Posterior cingulate gyrus (tissue), 11 donors: ENCODE results near the gene LCLAT1.
"Not testable (repeated sequence)": the region's sequence is repeated elsewhere in the genome, so short reads cannot be mapped to it uniquely, and the experiment has no call there.

Experiments
- DNase-seq, 10 donors: peaks; one replicate each; pipeline versions ENCODE4 v3.0.0 to v3.0.0-alpha.2; 2020 to 2021; ENCODE audit warnings: mixed read lengths in 3 of 10
- intact Hi-C: fragments of 100-400 bp; cut with DNase I; formaldehyde crosslinking; loops from one replicate; pipeline ENCODE4 v1.15.1; 2023

The LCLAT1 gene

GRCh38 chr2:30512243-30512886 is 65.3 kb downstream of the LCLAT1 start:
- intact Hi-C loops = no loop called here
- no peak for DNase-seq

DNA sequence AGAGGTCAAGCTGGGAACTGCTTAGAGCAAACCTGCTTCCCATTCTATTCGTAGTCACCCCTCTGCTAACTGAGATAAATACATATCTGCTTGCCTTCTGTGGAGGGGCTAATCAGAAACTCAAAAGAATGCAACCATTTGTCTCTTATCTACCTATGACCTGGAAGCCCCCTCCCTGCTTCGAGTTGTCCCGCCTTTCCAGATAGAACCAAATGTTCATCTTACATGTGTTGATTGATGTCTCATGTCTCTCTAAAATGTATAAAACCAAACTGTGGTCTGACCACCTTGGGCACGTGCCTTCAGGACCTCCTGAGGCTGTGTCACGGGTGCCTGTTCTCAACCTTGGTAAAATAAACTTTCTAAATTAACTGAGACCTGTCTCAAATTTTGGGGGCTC is 66.6 kb downstream of the LCLAT1 start:
- intact Hi-C loops, DNase-seq: not testable (repeated sequence)

- no peak for DNase-seq
- intact Hi-C loops = no loop called here
Observed at GRCh38 chr2:30514134-30514847, 67.2 kb downstream of the LCLAT1 start.

- intact Hi-C loops = no loop called here
- no peak for DNase-seq
Observed at GRCh38 chr2:30514848-30515435, 67.9 kb downstream of the LCLAT1 start.

DNA sequence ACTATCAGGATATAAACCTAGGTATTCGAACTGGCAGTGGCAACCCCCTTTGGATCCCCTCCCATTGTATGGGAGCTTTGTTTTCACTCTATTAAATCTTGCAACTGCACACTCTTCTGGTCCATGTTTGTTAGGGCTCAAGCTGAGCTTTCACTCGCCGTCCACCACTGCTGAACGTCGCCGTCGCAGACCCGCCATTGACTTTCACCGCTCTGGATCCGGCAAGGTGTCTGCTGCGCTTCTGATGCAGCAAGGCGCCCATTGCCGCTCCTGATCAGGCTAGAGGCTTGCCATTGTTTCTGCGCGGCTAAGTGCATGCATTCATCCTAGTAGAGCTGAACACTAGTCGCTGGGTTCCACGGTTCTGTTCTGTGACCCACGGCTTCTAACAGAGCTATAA is 69.1 kb downstream of the LCLAT1 start:
- intact Hi-C loops = no loop called here
- peak in 1 of 10 donors; percentile 41 for DNase-seq

DNA sequence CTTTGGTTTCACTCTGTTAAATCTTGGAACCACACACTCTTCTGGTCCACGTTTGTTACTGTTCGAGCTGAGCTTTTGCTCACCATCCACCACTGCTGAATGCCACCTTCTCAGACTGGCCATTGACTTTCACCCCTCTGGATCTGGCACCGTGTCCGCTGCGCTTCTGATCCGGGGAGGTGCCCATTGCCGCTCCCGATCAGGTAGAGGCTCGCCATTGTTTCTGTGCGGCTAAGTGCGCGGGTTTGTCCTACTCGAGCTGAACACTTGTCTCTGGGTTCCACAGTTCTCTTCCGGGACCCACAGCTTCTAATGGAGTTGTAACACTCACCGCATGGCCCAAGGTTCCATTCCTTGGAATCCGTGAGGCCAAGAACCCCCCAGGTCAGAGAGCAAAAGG is 72.8 kb downstream of the LCLAT1 start:
- no peak for DNase-seq
- intact Hi-C loops = no loop called here

- no peak for DNase-seq
- intact Hi-C loops = no loop called here
Observed at GRCh38 chr2:30522421-30522820, 75.4 kb downstream of the LCLAT1 start.

- intact Hi-C loops = no loop called here
- DNase-seq = no peak
Observed at GRCh38 chr2:30527411-30527810, 80.4 kb downstream of the LCLAT1 start.

DNA sequence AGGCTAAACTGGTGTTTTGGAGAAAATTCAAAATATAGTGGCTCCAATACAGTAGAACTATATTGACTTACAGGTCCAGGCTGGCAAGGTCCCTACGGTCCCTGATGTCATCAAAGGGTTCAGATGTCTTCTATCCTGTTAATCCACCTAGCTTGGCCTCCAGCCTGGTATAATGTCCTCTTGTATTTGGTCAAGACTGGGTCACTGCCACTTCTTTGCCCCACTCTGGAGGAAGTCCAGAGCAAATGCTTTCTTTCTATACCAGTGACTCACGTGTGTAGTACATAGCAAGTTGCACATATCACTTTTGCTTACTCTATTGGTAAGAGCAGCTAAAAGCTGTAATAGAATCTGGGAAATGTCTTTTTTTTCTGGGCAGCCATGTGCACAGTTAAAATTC is 80.8 kb downstream of the LCLAT1 start:
- intact Hi-C loops = no loop called here

GRCh38 chr2:30530346-30530745 is 83.3 kb downstream of the LCLAT1 start:
- intact Hi-C loops = no loop called here
- DNase-seq = no peak

More for the DNA sequence above, 80.8 kb downstream of the LCLAT1 start:
- no peak for DNase-seq

GRCh38 chr2:30541680-30542079 is 94.6 kb downstream of the LCLAT1 start:
- DNase-seq = no peak
- intact Hi-C loops = no loop called here

DNA sequence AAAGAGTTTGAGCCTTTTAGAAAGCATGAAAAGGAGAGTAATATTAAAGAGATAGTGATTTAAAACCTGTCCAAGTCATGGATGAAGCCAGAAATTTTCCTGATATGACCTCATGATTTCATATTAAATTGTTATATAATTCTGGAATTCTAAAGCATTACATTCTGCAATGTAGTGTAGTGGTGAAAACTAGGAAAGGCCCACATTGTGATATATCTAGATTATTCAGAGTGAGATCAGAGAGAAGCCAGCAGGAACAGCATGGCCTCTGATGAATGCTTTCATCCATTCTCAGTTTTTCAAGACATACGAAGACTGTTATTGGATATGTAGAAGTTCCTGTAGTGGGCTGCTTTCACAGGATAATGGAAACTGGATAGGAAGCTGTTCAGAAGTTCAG is 98.8 kb downstream of the LCLAT1 start:
- no peak for DNase-seq
- intact Hi-C loops = no loop called here

DNA sequence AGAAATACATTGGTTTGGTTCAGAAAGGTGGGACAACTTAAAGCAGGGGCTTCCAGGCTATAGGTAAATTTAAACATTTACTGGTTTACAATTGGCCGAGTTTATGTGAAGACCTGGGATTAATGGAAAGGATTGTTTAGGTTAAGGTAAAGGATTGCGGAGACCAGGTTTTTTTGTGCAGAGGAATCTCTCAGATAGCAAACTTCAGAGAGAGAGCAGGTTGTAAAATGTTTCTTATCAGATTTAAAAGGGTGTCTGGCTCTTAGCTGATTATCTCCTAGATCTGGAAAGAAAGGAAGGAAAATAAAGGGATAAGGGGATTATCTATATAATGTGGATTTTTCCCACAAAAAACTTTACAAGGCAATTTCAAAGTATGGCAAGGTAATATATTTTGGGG is 101.3 kb downstream of the LCLAT1 start:
- intact Hi-C loops = no loop called here

DNA sequence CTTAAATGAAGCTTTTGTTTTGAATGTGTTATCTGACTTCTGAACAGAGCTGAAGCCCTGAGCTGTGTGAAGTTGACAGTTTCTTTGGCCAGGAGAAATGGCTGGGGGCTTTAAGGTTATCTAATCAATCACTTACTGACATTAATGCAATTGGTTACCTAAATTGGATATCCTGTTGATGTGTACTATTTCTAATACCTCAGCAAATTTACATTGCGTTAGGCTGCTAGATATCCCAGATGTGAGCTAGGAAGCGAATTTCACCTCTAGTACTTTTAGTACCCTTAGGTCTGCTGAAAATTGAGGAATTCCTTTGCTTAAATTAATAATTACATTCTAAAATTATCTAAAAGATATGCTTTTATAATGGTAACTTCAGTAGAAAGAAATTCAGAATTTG is 102.0 kb downstream of the LCLAT1 start:
- intact Hi-C loops = no loop called here
- no peak for DNase-seq

More for the DNA sequence above, 101.3 kb downstream of the LCLAT1 start:
- no peak for DNase-seq

GRCh38 chr2:30559544-30560275 is 112.7 kb downstream of the LCLAT1 start:
- DNase-seq = no peak
- intact Hi-C loops = no loop called here

DNA sequence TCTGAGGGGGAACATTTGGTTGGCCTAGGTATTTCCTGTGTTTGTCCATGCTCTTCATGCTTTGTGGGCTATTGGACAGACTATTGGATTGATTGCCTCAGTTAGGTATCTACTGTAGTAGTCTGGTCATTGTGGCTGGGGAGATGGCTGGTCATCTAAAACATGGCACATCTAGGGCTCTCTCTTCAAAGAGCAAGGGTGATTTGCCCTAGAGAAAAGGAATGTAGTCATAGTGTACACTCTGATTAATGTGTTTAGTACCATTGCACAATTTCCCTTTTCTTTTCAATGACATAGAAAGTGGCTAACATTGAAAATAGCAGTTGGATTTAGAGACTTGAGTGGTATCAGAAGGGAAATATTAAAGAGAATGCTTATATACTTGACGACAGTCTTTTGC is 114.3 kb downstream of the LCLAT1 start:
- DNase-seq = no peak
- intact Hi-C loops = no loop called here

GRCh38 chr2:30565851-30566358 is 118.9 kb downstream of the LCLAT1 start:
- intact Hi-C loops = no loop called here
- no peak for DNase-seq

DNA sequence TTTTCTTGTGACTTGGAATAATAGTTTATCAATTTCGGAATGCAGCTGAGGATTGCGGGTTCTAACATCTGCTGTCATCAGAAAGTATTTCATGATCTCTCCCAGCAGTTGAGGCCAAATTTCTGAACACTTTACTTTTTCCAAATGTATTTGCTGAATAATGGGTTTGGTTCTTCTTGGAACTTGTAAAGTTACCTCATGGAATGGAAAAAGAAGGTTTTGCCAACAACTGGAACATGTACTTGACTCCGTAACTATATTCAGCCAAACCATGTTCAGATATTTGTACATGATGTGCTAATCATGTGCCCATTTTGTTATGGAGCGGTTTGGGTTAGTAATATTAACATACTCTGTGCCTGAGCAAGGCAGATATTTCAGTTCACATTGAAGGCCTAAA is 119.6 kb downstream of the LCLAT1 start:
- intact Hi-C loops = no loop called here
- DNase-seq = no peak

DNA sequence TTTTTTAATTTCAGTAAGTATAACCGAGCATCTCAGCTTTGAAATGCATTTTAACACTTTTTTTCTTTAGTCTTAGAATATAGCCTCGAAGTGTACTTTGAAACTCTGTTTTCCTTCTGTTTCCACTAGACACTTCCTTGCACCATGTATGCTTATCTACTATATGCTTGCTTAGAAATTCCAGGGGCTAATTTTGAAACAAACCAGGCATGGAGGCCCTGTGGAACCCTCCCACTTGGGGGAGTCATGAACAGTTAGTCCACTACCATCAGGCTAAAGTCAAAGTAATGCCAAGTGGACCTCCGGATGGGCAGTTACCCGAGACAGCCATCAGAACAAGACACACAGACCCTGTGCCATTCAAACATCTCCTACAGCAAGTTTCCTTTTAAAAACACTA is 120.3 kb downstream of the LCLAT1 start:
- no peak for DNase-seq
- intact Hi-C loops = no loop called here

- intact Hi-C loops = no loop called here
- no peak for DNase-seq
Observed at GRCh38 chr2:30569946-30570345, 122.9 kb downstream of the LCLAT1 start.

DNA sequence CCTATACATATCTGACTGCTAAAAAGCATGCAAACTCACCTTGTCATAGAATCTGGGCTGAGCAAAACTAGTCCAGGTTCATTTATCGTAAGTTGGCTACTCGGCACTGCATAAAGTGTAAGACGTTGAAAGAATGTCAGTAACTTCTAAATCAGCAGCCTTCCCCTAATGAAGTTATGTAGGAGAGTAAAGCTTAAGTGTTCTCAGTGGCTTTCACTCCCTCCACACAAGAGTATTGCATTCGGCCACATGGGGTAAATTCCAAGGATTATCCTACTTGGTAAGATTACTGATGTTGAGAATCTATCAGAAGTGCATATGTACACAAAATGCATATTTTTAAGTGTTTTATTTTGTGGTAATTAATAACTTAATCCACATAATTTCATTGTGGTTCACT is 130.1 kb downstream of the LCLAT1 start:
- no peak for DNase-seq
- intact Hi-C loops = no loop called here
